GM12891 (cell line): ENCODE data around the gene CNTN2.

ENCODE experiments used
- PAX5 ChIP-seq: IDR thresholded peaks from 2 replicates; pipeline ENCODE4 v1.6.1; 2011; ENCODE audit warnings: low read length, moderate library complexity, mild to moderate bottlenecking; ENCODE audit not compliant: insufficient read depth, severe bottlenecking
- POLR2A ChIP-seq: IDR thresholded peaks from 2 replicates; pipeline ENCODE4 v1.6.1; 2011; ENCODE audit warnings: low read depth, low read length, control low read depth
- POLR2AphosphoS5 ChIP-seq: IDR thresholded peaks from 2 replicates; pipeline ENCODE4 v1.6.1; 2011; ENCODE audit warnings: low read depth, low read length, control low read depth
- SPI1 ChIP-seq: IDR thresholded peaks from 2 replicates; pipeline ENCODE4 v1.6.1; 2011; ENCODE audit warnings: low read depth, low read length, control low read depth
- TAF1 ChIP-seq: IDR thresholded peaks from 2 replicates; pipeline ENCODE4 v1.6.1; 2011; ENCODE audit warnings: low read depth, low read length, control low read depth

- TF ChIP-seq POLR2A (no peak), POLR2AphosphoS5 (no peak), TAF1 (no peak), PAX5 (no peak), SPI1 (no peak)
These were observed 18.7 kb downstream of the CNTN2 start for GRCh38 chr1:205061665-205062069.
